Measurements from ENCODE around the gene ID2. TPM values are rescaled to one million over a fixed set of nuclear protein-coding genes. Genes with fewer than 3 reads are reported as not detected.

The ID2 gene
- total RNA-seq, 1 donor from 2014 or later: 13.6 TPM

DNA sequence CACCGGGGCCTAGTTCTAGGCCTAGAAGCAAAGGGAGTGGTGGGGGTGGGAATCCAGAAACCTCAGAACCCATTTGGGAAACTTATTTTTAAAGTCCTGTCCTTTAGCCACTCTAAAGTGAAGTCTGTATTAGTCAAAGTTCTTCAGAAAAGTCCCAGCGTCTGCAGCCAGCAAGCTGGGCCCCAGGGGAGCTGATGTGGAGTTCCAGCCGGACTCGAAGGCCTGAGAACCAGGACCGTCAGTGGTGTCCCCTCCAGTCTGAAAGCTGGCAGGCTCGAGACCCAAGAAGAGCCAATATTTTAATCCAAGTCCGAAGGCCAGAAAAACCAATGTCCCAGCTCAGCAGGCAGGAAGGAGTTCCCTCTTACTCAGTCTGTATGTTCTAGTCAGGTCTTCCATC is 32.4 kb downstream of the ID2 start:
- Histone ChIP-seq H3K27me3 (ENCODE audit: insufficient read depth, low read length) (no peaks in the 10 kb centered on the region), H3K27ac (ENCODE audit: low read depth, low read length) (no peak overlapping the region), H3K36me3 (ENCODE audit: insufficient read depth, low read length) (no peaks in the 10 kb centered on the region), H3K4me2 (ENCODE audit: low read length) (no peak overlapping the region), H4K20me1 (ENCODE audit: insufficient read depth, low read length) (no peaks in the 10 kb centered on the region), H3K9ac (ENCODE audit: low read length) (no peak overlapping the region), H2AFZ (ENCODE audit: low read depth, low read length) (no peak overlapping the region), H3K9me3 (ENCODE audit: insufficient read depth, low read depth, low read length) (no peaks in the 10 kb centered on the region), H3K79me2 (ENCODE audit: insufficient read depth, low read length) (no peaks in the 10 kb centered on the region), H3K4me1 (ENCODE audit: insufficient read depth, low read length) (no peaks in the 10 kb centered on the region), H3K4me3 (ENCODE audit: insufficient read depth, low read depth, low read length) (no peak overlapping the region)
- H3K27me3 Mint-ChIP-seq (ENCODE audit: low read depth, unreplicated experiment): peaks cover 5% of the 10 kb centered on the region
- FAIRE-seq (no peak), DNase-seq (ENCODE audit: low read depth) (no peak)
- no peak overlapping the region for H3K4me3 Mint-ChIP-seq (ENCODE audit: unreplicated experiment)
- H3K9me3 Mint-ChIP-seq (ENCODE audit: unreplicated experiment): peaks cover 2% of the 10 kb centered on the region
- H3K4me1 Mint-ChIP-seq (ENCODE audit: low read depth, unreplicated experiment): no peaks in the 10 kb centered on the region
- no peak overlapping the region for H3K27ac Mint-ChIP-seq (ENCODE audit: unreplicated experiment)
- TF ChIP-seq, protein P1, sequence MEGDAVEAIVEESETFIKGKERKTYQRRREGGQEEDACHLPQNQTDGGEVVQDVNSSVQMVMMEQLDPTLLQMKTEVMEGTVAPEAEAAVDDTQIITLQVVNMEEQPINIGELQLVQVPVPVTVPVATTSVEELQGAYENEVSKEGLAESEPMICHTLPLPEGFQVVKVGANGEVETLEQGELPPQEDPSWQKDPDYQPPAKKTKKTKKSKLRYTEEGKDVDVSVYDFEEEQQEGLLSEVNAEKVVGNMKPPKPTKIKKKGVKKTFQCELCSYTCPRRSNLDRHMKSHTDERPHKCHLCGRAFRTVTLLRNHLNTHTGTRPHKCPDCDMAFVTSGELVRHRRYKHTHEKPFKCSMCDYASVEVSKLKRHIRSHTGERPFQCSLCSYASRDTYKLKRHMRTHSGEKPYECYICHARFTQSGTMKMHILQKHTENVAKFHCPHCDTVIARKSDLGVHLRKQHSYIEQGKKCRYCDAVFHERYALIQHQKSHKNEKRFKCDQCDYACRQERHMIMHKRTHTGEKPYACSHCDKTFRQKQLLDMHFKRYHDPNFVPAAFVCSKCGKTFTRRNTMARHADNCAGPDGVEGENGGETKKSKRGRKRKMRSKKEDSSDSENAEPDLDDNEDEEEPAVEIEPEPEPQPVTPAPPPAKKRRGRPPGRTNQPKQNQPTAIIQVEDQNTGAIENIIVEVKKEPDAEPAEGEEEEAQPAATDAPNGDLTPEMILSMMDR (IDR thresholded peaks at IDR 0.05; ENCODE audit: insufficient read depth, low read depth, low read length): no peak
- TF ChIP-seq EZH2 (IDR thresholded peaks at IDR 0.05; ENCODE audit: insufficient read depth, low read length): no peak
- no peaks in the 10 kb centered on the region for H3K36me3 Mint-ChIP-seq (ENCODE audit: low read depth, unreplicated experiment)

DNA sequence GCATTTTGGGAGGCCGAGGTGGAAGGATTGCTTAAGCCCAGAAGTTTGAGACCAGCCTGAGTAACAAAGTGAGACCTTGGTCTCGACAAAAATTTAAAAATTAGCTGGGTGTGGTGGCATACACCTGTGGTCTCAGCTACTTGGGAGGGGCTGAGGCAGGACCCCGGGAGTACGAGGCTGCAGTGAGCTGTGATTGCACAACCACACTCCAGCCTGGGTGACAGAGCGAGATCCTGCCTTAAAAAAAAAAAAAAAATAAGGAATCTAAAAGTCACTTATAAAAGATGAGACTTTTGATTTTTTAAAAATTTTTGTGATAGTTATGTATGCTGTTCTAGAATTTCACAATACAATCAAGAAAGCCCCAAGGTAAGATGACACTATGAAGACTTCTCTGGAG is 33.1 kb downstream of the ID2 start:
- TF ChIP-seq, protein P1 (IDR thresholded peaks at IDR 0.05; ENCODE audit: insufficient read depth, low read depth, low read length): no peak
- TF ChIP-seq EZH2 (IDR thresholded peaks at IDR 0.05; ENCODE audit: insufficient read depth, low read length): no peak
- no peak overlapping the region for H2AFZ ChIP-seq (ENCODE audit: low read depth, low read length)
- H3K36me3 ChIP-seq (ENCODE audit: insufficient read depth, low read length): no peaks in the 10 kb centered on the region
- no peaks in the 10 kb centered on the region for H3K27me3 ChIP-seq (ENCODE audit: insufficient read depth, low read length)
- H4K20me1 ChIP-seq (ENCODE audit: insufficient read depth, low read length): no peaks in the 10 kb centered on the region
- no peaks in the 10 kb centered on the region for H3K4me1 ChIP-seq (ENCODE audit: insufficient read depth, low read length)
- Mint-ChIP-seq H3K4me3 (ENCODE audit: unreplicated experiment) (no peak overlapping the region), H3K27me3 (ENCODE audit: low read depth, unreplicated experiment) (peaks cover 5% of the 10 kb centered on the region), H3K36me3 (ENCODE audit: low read depth, unreplicated experiment) (no peaks in the 10 kb centered on the region), H3K27ac (ENCODE audit: unreplicated experiment) (no peak overlapping the region), H3K9me3 (ENCODE audit: unreplicated experiment) (peaks cover 2% of the 10 kb centered on the region), H3K4me1 (ENCODE audit: low read depth, unreplicated experiment) (no peaks in the 10 kb centered on the region)
- H3K4me3 ChIP-seq (ENCODE audit: insufficient read depth, low read depth, low read length): no peak overlapping the region
- H3K79me2 ChIP-seq (ENCODE audit: insufficient read depth, low read length): no peaks in the 10 kb centered on the region
- DNase-seq (ENCODE audit: low read depth) (no peak), FAIRE-seq (no peak)
- no peaks in the 10 kb centered on the region for H3K9me3 ChIP-seq (ENCODE audit: insufficient read depth, low read depth, low read length)
- H3K9ac ChIP-seq (ENCODE audit: low read length): no peak overlapping the region
- no peak overlapping the region for H3K27ac ChIP-seq (ENCODE audit: low read depth, low read length)
- no peak overlapping the region for H3K4me2 ChIP-seq (ENCODE audit: low read length)

DNA sequence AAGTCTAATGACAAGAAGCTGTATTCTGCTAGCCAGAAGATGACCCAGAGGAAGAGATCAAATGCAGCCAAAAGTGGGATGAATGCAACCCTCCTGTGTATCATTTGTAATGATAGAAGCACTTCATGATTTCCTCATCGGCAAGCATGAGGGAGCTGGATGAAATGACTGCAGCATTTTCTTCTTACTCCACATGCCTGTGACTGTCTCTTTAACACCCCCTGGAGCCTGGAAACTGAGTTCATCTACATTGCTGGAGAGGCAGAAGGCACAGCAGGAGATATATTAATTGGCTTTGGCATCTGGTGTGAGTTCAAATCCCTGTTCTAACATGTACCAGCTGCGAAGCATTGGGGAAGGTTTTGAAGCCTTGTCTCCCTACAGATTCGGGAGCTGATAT is 37.7 kb downstream of the ID2 start:
- Mint-ChIP-seq H3K9me3 (ENCODE audit: unreplicated experiment) (no peaks in the 10 kb centered on the region), H3K36me3 (ENCODE audit: low read depth, unreplicated experiment) (no peaks in the 10 kb centered on the region), H3K4me3 (ENCODE audit: unreplicated experiment) (no peak overlapping the region), H3K27ac (ENCODE audit: unreplicated experiment) (no peak overlapping the region), H3K27me3 (ENCODE audit: low read depth, unreplicated experiment) (no peaks in the 10 kb centered on the region), H3K4me1 (ENCODE audit: low read depth, unreplicated experiment) (no peaks in the 10 kb centered on the region)
- Histone ChIP-seq H3K9ac (ENCODE audit: low read length) (no peak overlapping the region), H3K4me2 (ENCODE audit: low read length) (no peak overlapping the region), H3K36me3 (ENCODE audit: insufficient read depth, low read length) (no peaks in the 10 kb centered on the region), H3K79me2 (ENCODE audit: insufficient read depth, low read length) (no peaks in the 10 kb centered on the region), H3K27me3 (ENCODE audit: insufficient read depth, low read length) (no peaks in the 10 kb centered on the region), H2AFZ (ENCODE audit: low read depth, low read length) (no peak overlapping the region), H3K27ac (ENCODE audit: low read depth, low read length) (no peak overlapping the region), H3K4me3 (ENCODE audit: insufficient read depth, low read depth, low read length) (no peak overlapping the region), H3K4me1 (ENCODE audit: insufficient read depth, low read length) (no peaks in the 10 kb centered on the region), H4K20me1 (ENCODE audit: insufficient read depth, low read length) (no peaks in the 10 kb centered on the region), H3K9me3 (ENCODE audit: insufficient read depth, low read depth, low read length) (no peaks in the 10 kb centered on the region)
- no peak for DNase-seq (ENCODE audit: low read depth)
- FAIRE-seq: no peak
- TF ChIP-seq EZH2 (IDR thresholded peaks at IDR 0.05; ENCODE audit: insufficient read depth, low read length): no peak
- TF ChIP-seq, protein P1 (IDR thresholded peaks at IDR 0.05; ENCODE audit: insufficient read depth, low read depth, low read length): no peak
